Skeletal muscle satellite cell (primary cell): ENCODE results near the gene MLLT10.

Experiments used
- H3K27me3 ChIP-seq: 2 replicates; pipeline ENCODE4 v1.7.0; 2013; ENCODE audit warnings: low read length; ENCODE audit not compliant: control insufficient read depth, insufficient read depth
- H3K36me3 ChIP-seq: 2 replicates; pipeline ENCODE4 v1.7.0; 2013; ENCODE audit warnings: mild to moderate bottlenecking, control low read depth, low read length; ENCODE audit not compliant: insufficient read depth
- H3K4me1 ChIP-seq: 2 replicates; pipeline ENCODE4 v1.7.0; 2013; ENCODE audit warnings: low read length; ENCODE audit not compliant: control insufficient read depth, insufficient read depth
- H3K4me2 ChIP-seq: 2 replicates; pipeline ENCODE4 v1.7.0; 2013; ENCODE audit warnings: mild to moderate bottlenecking, low read length
- H3K4me3 ChIP-seq: 2 replicates; pipeline ENCODE4 v1.7.0; 2013; ENCODE audit warnings: low read length
- H3K9ac ChIP-seq: 2 replicates; pipeline ENCODE4 v1.7.0; 2013; ENCODE audit warnings: mild to moderate bottlenecking, low read depth, low read length, moderate library complexity
- H3K9me3 ChIP-seq: replicated peaks from 2 replicates; pipeline ENCODE4 v1.7.0; 2013; ENCODE audit warnings: mild to moderate bottlenecking, control low read depth, low read length

The MLLT10 gene

DNA sequence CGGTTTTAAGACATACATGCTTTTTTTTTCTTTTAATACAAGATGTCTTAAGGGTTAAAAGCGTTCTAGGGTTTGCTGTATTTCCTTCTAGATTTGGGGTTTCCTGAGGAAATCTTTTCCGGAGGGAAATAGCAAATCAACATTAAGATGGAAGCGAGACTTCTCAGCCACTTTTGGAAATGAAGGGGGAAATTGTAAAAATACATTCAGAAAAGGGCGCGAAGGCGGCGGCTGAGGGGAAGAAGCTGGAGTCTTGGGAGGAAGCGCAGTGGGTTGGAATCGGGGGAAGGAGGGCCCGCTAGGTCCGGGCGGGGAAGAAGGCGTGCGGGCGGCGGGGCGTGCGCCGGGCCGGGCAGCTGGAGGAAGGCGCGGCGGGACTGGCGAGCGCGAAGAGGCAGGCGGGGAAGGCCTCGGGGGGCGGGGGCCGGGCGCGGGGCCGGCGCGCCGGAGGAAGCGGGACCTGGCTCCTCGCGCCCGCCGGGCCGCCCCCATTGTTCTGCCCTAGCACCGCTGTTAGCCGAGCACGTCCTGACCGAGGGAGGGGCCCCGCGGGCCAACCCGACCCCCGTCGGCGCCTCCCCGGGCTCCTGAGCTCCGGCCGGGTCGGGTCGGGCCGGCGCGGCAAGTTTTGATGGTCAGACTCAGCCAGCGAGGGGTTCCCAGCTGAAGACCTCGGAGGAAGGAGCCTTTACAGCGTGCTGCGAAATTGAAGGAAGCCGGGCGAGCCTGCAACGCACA is 7.0 kb upstream of the MLLT10 start:
- Histone ChIP-seq H3K9ac (peak overlapping the region; percentile 95), H3K4me1 (peaks cover 12% of the 10 kb centered on the region)

DNA sequence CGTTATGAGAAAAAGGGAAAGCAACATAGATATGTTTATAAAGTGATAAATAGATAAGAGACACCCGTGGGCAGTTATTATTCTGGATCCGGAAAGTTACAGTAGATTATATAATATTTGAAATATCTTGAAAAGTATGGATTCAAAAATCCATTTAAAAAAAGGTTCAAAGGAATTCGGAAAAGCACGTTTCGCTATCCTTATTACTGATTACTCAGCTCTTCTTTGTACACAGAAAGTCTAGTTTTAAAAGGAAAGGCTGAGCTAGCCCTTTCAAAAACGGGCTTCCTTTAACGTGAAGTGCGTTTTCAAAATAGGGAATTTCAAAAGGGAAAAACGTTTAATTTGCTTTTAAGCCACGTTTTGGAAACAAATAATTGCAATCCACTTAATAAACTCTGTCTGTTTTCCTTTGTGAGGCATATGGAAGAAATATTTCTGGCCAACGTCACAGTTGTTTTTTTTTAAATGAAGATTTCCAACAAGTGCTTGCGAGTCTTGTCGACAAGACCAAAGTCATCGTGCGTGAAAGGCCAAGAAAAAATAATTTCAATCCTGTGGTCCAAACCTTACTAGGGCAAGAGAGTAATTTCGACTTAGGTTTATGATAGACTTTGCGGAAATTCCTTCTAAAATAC is 6.3 kb upstream of the MLLT10 start:
- Histone ChIP-seq H3K27me3 (no peaks in the 10 kb centered on the region), H3K9me3 (no peaks in the 10 kb centered on the region), H3K4me3 (peak overlapping the region; percentile 76), H3K4me2 (peak overlapping the region; percentile 96), H3K36me3 (no peaks in the 10 kb centered on the region), H3K9ac (peak overlapping the region; percentile 95), H3K4me1 (peaks cover 14% of the 10 kb centered on the region)

More for the DNA sequence above, 7.0 kb upstream of the MLLT10 start:
- H3K4me3 ChIP-seq, result peak overlapping the region; percentile 76
- H3K9me3 ChIP-seq, result no peaks in the 10 kb centered on the region
- no peaks in the 10 kb centered on the region for H3K36me3 ChIP-seq
- H3K27me3 ChIP-seq, result no peaks in the 10 kb centered on the region
- H3K4me2 ChIP-seq, result peak overlapping the region; percentile 96

DNA sequence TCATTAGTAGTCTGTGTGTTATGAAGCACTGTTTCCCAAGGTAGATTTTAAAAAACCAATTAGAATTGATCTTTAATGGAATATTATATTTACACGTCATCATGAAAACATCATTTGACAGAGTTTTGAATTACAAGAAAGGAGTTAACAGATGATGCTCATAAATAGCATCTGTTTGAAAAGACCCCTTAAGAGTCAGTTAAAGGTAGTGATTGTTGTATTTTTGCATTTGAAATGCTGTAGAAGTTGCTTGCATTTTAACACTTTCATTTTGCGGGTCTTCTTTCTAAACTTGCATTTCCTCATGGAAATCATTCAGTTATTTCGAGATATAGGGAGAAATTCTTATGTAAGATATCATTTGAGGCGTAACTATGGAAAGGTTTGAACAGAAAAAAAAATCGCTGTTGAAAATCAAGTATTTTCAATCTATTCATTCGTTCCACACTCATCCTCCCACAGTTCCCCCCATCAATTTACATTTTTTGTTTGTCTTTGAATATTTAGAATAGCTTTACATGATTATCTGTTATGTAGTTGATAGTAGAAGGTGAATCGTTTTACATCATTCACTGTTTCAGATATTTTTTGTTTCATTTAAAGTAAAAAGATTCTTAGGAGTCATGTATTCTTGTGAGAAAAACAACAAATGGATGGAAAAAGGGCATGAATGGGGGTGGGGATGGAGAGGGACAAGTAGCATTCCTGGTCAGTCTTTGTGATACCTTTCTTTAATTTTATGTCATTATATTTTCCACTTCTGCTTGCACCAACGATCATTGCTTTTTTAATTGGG is 5.6 kb upstream of the MLLT10 start:
- H3K9me3 ChIP-seq, result no peaks in the 10 kb centered on the region
- H3K4me3 ChIP-seq, result peak overlapping the region; percentile 76
- H3K4me2 ChIP-seq, result peak overlapping the region; percentile 96
- peaks cover 21% of the 10 kb centered on the region for H3K4me1 ChIP-seq
- H3K27me3 ChIP-seq, result no peaks in the 10 kb centered on the region
- peak overlapping the region; percentile 95 for H3K9ac ChIP-seq
- no peaks in the 10 kb centered on the region for H3K36me3 ChIP-seq

DNA sequence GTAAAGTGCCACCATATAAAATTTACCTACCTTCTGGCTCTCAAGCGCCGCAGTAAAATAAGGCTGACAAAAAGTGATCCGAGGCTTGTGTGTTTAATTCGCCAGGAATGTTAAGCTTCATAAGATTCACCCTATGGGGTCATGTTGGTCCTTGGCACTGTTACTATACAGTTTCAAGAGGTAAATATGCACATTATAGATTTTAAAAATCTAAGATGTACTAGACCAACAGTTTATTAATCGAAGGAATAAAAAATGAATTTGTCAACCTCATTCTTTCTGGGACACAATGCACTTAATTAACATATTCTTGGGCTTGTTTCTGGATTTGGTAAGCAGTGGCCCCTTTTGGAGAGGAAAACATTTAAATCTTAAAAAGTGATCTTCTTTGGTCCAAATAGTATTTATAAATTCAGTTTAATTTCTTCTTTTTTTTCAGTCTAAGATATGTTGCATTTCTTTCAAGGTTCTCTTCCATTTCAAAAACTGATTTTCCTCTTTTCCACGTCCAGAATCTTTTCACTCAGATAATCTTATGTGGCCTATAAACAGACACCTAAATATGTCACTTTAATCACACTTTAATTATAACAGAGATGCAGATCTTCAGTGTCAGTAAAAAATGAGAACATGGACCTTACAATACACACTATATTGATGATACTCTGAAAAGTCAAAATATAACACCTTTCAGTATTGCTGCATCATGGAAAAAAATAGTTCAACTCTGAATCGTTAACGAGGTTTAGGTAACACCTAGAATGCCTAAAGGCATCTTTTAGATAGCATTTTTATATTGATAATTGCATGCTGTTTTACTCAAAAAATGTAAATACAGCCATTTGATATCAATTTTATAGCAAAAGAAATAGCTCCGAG is 4.8 kb upstream of the MLLT10 start:
- peaks cover 15% of the 10 kb centered on the region for H3K4me1 ChIP-seq
- H3K9me3 ChIP-seq, result no peaks in the 10 kb centered on the region
- peak overlapping the region; percentile 96 for H3K4me2 ChIP-seq
- peak overlapping the region; percentile 95 for H3K9ac ChIP-seq
- H3K4me3 ChIP-seq, result peak overlapping the region; percentile 76
- no peaks in the 10 kb centered on the region for H3K36me3 ChIP-seq
- H3K27me3 ChIP-seq, result no peaks in the 10 kb centered on the region

DNA sequence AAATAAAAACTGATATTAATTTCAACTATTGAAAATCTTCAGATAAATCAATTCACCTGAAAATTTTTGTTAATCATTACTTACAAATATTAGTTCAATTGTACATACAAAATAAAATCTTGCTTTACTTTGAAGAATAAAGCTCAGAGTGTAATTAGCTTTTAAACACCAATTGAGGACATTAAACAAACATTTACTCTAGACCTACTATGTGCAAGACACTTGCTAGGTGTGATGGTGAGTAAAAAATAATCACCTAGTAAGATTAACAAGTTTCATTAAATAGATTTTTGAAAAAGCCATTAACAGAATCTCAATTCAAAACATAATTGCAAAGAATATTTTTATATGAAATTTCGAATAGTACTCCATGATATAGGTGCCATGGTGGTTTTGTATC is 3.9 kb upstream of the MLLT10 start:
- peaks cover 15% of the 10 kb centered on the region for H3K4me1 ChIP-seq
- no peak overlapping the region for H3K9ac ChIP-seq
- H3K36me3 ChIP-seq, result no peaks in the 10 kb centered on the region
- H3K4me2 ChIP-seq, result no peak overlapping the region
- no peaks in the 10 kb centered on the region for H3K27me3 ChIP-seq
- no peaks in the 10 kb centered on the region for H3K9me3 ChIP-seq
- no peak overlapping the region for H3K4me3 ChIP-seq

DNA sequence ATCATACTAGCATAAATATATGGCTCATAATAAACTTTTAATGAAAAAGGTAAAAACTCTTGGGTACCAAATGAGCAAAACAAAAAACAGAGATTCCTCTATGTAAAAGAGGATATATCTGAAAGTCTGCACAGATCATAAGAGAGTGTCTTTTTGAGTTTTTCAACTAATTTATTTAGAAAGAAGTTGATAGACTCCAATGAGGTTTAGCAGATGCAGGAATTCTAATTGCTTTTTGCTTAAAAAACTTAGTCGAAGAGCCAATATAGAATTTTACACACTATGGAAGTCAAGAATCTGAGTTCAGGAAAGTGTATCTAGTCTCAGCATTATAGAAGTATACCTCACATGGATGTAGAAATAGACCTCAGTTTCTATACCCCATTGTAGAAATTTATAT is 3.4 kb upstream of the MLLT10 start:
- H3K9me3 ChIP-seq, result no peaks in the 10 kb centered on the region
- H3K9ac ChIP-seq, result no peak overlapping the region
- H3K4me3 ChIP-seq, result no peak overlapping the region
- no peak overlapping the region for H3K4me2 ChIP-seq
- H3K4me1 ChIP-seq, result peaks cover 19% of the 10 kb centered on the region
- H3K27me3 ChIP-seq, result no peaks in the 10 kb centered on the region
- H3K36me3 ChIP-seq, result no peaks in the 10 kb centered on the region

DNA sequence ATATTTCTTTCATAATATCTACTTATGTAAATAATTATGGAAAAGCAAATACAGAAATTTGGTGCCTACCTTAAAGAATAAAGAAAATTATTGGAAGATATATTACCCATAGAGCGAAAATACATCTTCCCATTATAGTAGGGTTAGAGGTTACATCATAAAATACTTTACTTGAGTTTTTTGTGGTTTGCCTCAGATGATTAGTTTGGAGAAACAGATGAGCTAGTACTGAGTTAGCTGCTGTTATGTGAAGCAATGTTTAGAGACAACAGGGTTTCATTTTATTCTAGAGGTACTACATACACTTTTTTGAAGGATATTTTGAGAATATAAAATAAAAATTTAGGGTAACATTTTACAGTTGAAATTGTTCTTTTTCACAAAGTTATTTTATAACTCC is 2.9 kb upstream of the MLLT10 start:
- Histone ChIP-seq H3K9ac (no peak overlapping the region), H3K9me3 (no peaks in the 10 kb centered on the region), H3K4me1 (peaks cover 24% of the 10 kb centered on the region), H3K4me2 (no peak overlapping the region), H3K36me3 (no peaks in the 10 kb centered on the region), H3K27me3 (no peaks in the 10 kb centered on the region), H3K4me3 (no peak overlapping the region)

DNA sequence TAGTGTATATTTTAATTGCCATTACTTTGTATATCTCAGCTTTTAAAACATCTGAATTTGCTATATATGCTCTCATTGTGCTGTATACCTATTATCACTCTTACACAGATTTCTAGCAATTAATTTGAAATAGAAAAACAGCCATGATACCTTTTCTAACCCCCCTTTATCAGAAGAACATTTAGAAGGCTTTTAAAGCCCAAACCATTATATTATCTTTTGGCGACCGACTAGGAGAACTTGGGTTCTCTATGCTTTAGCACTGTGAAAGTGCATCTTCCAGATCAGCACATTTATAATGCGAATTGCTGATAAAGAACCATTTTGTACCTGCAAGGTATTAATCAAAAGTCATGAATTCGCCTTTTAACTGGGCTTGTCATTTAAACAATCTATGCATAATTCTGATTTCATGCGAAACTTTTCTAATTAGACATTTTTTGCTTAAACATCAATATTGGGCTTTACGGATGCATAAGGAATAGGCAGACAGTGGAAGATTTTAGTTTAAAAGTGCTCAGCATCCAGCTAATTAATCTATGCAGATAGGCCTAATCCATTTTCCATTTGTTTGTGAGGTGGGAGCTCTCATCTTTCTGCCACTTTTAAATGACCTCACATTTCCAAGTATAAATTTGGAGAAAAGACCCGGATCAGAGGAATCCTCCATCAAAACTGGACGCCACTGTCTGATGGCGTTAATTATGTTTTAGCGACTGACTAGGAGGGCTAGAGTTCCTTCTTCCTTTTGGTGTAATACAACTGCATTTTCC is 1.2 kb upstream of the MLLT10 start:
- no peaks in the 10 kb centered on the region for H3K9me3 ChIP-seq
- H3K4me2 ChIP-seq, result peak overlapping the region; percentile 97
- H3K9ac ChIP-seq, result peak overlapping the region; percentile 87
- peaks cover 28% of the 10 kb centered on the region for H3K4me1 ChIP-seq
- H3K27me3 ChIP-seq, result no peaks in the 10 kb centered on the region
- H3K36me3 ChIP-seq, result peaks cover 11% of the 10 kb centered on the region
- peak overlapping the region; percentile 75 for H3K4me3 ChIP-seq

DNA sequence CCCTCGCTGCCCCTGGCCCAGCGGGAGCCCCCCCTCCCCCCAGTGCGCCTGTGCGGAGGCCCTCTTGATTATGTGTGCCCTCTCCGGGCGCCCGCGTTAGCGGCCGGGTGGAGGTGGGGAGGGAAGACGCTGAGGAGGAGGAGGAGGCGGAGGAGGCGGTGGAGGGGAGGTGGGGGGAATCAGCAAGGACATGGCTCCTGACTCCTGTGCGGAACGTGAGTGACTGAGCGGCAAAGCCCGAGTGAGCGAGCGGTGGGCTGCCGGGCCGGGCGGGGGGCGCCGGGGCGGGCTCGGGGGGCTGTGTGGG is 201 bp downstream of the MLLT10 start:
- H3K9me3 ChIP-seq, result no peaks in the 10 kb centered on the region
- peak overlapping the region; percentile 75 for H3K4me3 ChIP-seq
- H3K9ac ChIP-seq, result peak overlapping the region; percentile 87
- H3K4me2 ChIP-seq, result peak overlapping the region; percentile 97
- no peaks in the 10 kb centered on the region for H3K27me3 ChIP-seq
- peaks cover 23% of the 10 kb centered on the region for H3K4me1 ChIP-seq
- H3K36me3 ChIP-seq, result peaks cover 22% of the 10 kb centered on the region

DNA sequence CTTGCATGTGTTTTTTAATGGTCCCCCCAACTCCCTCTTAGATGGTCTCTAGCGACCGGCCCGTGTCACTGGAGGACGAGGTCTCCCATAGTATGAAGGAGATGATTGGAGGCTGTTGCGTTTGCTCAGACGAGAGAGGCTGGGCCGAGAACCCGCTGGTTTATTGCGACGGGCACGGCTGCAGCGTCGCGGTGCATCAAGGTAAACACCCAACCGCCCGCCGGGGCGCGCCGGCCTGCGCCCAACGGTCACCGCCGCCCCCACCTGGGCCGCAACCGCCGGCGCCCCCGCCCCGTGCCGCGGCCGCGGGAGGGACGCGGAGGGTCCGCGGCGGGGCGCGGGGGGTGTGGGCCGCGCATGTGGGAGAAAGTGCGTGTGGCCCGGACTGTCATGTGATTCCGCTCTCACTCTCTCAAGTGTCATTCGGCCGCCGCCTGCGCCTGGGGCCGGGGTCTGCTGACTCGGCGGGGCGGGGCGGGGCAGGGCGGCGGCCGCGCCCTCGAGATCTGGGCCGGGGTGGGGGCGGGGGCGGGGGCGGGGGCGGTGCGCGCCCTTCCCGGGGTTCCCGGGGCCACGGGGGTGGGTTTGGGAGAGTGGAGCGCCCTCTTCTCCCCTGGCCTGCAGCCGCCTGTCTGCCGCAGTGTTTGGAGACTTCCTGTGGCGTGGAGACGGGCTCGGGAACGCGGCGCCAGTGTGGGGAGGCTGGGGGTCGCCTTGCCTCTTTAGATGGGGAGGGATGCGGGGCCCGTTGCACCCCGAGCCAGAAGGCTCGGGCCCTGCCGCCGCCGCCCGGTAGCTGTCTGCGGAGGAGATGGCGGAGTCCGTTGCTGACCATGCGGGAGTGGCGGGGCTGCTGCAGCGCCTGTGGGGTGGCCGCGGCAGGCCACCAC is 817 bp downstream of the MLLT10 start:
- Histone ChIP-seq H3K27me3 (no peaks in the 10 kb centered on the region), H3K4me3 (peak overlapping the region; percentile 75), H3K36me3 (peaks cover 26% of the 10 kb centered on the region), H3K9ac (peak overlapping the region; percentile 82), H3K4me2 (peak overlapping the region; percentile 93), H3K9me3 (no peaks in the 10 kb centered on the region), H3K4me1 (peaks cover 23% of the 10 kb centered on the region)
